ENCODE results near the gene BBX.

Gene BBX

GRCh38 chr3:107765524-107765923, 242.8 kb downstream of the BBX start:
- no peak overlapping the region for H3K4me2 ChIP-seq

DNA sequence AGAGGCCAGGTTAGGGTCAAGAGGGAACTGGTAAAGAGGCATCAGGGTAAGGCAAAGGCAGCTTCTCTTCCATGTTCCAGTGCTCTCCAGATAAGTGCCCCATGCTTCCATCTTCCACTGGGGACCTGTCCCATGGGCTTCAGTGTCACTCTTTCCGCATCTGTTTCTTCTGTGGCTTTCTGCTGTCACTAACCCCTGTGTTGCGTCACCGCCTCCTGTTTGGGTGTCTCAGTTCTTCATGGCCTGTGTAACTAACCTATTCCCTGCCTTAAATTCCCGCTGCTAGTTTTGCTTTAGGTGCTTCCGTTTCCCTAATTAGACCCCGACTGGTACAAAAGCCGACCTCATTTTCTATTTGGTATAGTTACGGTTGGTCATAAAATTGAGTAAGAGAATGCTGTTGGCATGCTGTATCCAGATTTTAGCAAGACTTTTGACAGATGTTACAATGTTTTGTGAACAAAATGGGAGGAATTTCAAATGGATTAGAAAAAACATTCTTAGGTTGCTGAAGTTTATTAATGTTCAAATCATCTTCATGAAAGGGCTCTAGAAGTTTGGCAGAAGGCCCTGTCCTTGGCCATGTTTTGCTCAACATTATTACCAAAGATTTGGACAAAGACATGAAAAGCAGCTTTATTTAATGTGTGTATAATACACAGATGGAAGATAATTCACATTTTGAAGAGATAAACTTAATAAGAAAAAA, 245.3 kb downstream of the BBX start:
- TF ChIP-seq Cebpa-rat (IDR thresholded peaks at IDR 0.05) = no peak
- Histone ChIP-seq H3K4me1 (no peaks in the 10 kb centered on the region), H3K27ac (no peak overlapping the region), H3K27me3 (no peaks in the 10 kb centered on the region), H3K4me2 (no peak overlapping the region), H3K36me3 (peaks cover 31% of the 10 kb centered on the region), H4K20me1 (0 out of 2 replicates have a peak, but pooled peaks cover 4% of the 10 kb centered on the region), H3K9me3 (no peaks in the 10 kb centered on the region), H3K9ac (no peak overlapping the region), H3K4me3 (no peak overlapping the region)

More at GRCh38 chr3:107765524-107765923, 242.8 kb downstream of the BBX start:
- H4K20me1 ChIP-seq = 0 out of 2 replicates have a peak, but pooled peaks cover 4% of the 10 kb centered on the region
- peaks cover 21% of the 10 kb centered on the region for H3K36me3 ChIP-seq
- H3K27ac ChIP-seq = no peak overlapping the region
- no peak for TF ChIP-seq Cebpa-rat (IDR thresholded peaks at IDR 0.05)
- H3K27me3 ChIP-seq = no peaks in the 10 kb centered on the region
- H3K9me3 ChIP-seq = no peaks in the 10 kb centered on the region
- H3K9ac ChIP-seq = no peak overlapping the region
- H3K4me1 ChIP-seq = no peaks in the 10 kb centered on the region
- no peak overlapping the region for H3K4me3 ChIP-seq

DNA sequence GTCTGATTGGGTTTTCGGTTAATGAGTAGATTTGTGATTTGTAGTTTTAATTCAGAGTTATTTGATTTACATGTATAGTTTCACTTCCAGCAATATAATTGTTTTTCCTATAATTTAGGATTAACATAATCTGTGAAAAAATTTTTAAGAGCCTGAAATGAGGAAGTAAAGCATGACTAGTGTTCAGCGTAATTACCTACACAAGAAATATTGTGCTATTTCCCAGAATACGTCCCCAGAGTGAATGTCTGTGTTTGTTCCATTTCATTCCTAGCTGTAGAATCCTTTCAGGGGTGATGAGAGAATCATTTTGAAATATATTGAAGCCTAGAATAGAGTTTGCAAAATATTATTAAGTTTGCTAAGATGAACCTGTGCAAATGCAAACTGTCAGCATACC, 247.1 kb downstream of the BBX start:
- Histone ChIP-seq H3K4me2 (no peak overlapping the region), H3K36me3 (peaks cover 48% of the 10 kb centered on the region), H4K20me1 (0 out of 2 replicates have a peak, but pooled peaks cover 4% of the 10 kb centered on the region), H3K9me3 (no peaks in the 10 kb centered on the region), H3K27me3 (no peaks in the 10 kb centered on the region), H3K4me3 (no peak overlapping the region), H3K27ac (no peak overlapping the region), H3K4me1 (no peaks in the 10 kb centered on the region), H3K9ac (no peak overlapping the region)
- TF ChIP-seq Cebpa-rat (IDR thresholded peaks at IDR 0.05) = no peak

DNA sequence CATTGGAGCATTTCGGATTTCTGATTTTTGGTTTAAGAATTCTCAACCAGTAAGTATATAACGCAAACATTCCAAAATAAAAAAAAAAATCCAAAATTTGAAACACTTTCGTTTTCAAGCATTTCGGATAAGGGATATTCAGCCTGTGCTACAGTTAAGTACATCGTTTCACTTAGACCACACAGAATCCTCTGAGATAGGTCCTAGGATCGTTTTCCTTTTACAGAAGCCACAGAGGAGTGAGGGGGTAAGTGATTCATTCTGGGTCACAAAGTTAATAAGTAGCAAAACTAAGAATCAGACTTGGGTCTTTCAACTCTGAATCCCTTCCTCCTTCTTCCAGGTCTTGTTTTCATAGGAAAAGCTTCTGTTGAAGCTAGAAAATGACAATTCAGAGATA, 249.3 kb downstream of the BBX start:
- no peak for TF ChIP-seq Cebpa-rat (IDR thresholded peaks at IDR 0.05)
- Histone ChIP-seq H3K27me3 (no peaks in the 10 kb centered on the region), H3K9me3 (no peaks in the 10 kb centered on the region), H3K36me3 (peaks cover 47% of the 10 kb centered on the region), H3K27ac (no peak overlapping the region), H3K9ac (no peak overlapping the region), H3K4me2 (no peak overlapping the region), H3K4me3 (no peak overlapping the region), H3K4me1 (no peaks in the 10 kb centered on the region), H4K20me1 (0 out of 2 replicates have a peak, but pooled peaks cover 4% of the 10 kb centered on the region)

DNA sequence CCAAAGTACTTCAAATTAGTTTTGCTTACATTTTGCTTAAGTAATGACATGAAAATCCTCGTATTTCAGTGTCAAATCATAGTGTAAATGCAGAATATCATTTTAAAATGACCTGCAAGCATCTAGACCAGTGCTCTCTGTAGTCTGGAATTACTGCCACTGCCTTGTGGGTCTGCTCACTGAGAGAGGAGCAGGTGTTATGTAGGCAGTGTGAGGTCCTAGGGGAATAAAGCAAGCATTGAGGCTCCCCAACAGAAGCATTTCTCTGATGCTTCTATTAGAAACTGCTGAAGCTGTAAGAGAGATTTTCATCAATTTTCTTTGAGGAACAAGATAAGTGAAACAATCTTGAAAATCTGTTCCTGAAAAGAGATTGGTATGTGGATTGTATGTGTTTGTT, 253.2 kb downstream of the BBX start:
- Histone ChIP-seq H3K4me3 (no peak overlapping the region), H3K36me3 (peaks cover 59% of the 10 kb centered on the region), H3K4me1 (no peaks in the 10 kb centered on the region)

DNA sequence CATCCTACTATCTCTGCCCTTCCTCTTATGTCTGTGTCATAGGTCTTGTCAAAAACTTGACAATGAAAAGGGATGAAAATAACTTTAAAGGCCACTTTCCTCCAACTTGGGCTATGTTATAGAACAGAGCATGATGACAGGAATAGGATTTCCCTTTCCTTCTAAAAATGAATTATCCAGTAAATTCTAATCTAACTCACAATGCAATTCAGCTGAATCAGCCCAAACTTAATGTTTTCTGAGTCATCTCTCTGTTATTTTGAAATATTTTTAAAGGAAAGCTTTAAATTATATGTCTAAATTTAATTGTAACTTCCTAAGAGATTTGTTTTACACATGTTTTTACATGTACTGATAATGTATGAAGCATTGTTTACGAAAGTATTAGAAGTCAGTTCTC, 258.5 kb downstream of the BBX start:
- no peaks in the 10 kb centered on the region for H3K27me3 ChIP-seq
- H3K4me3 ChIP-seq = no peak overlapping the region
- TF ChIP-seq Cebpa-rat (IDR thresholded peaks at IDR 0.05) = no peak
- no peak overlapping the region for H3K27ac ChIP-seq
- H4K20me1 ChIP-seq = no peaks in the 10 kb centered on the region
- H3K4me1 ChIP-seq = no peaks in the 10 kb centered on the region
- peaks cover 67% of the 10 kb centered on the region for H3K36me3 ChIP-seq
- no peak overlapping the region for H3K4me2 ChIP-seq
- no peak overlapping the region for H3K9ac ChIP-seq
- H3K9me3 ChIP-seq = no peaks in the 10 kb centered on the region

More for the DNA sequence above, 253.2 kb downstream of the BBX start:
- no peak for TF ChIP-seq Cebpa-rat (IDR thresholded peaks at IDR 0.05)
- Histone ChIP-seq H3K27ac (no peak overlapping the region), H3K9me3 (no peaks in the 10 kb centered on the region), H3K27me3 (no peaks in the 10 kb centered on the region), H3K4me2 (no peak overlapping the region), H4K20me1 (no peaks in the 10 kb centered on the region), H3K9ac (no peak overlapping the region)

DNA sequence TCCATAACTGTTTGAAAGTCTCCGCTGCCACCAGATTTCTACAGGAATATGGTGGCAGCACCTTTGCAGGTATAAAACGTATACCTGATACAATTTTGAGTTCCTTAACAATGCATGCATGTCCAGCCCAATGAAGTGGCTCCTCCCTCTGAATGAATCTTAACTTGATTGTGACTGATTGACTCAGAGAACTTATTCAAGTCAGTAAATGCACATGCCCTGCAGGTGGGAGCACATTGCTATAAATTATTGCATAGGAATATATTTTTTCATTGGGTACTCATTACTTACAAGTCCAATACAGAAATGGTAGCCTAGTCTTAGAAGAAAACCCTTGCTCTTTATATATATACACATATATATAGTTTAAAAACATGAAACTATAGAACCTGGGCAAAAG, 259.3 kb downstream of the BBX start:
- no peaks in the 10 kb centered on the region for H4K20me1 ChIP-seq
- no peaks in the 10 kb centered on the region for H3K27me3 ChIP-seq
- peaks cover 68% of the 10 kb centered on the region for H3K36me3 ChIP-seq
- H3K4me2 ChIP-seq = no peak overlapping the region
- H3K9ac ChIP-seq = no peak overlapping the region
- H3K4me1 ChIP-seq = no peaks in the 10 kb centered on the region
- TF ChIP-seq Cebpa-rat (IDR thresholded peaks at IDR 0.05) = no peak
- H3K9me3 ChIP-seq = no peaks in the 10 kb centered on the region
- H3K4me3 ChIP-seq = no peak overlapping the region
- H3K27ac ChIP-seq = no peak overlapping the region

DNA sequence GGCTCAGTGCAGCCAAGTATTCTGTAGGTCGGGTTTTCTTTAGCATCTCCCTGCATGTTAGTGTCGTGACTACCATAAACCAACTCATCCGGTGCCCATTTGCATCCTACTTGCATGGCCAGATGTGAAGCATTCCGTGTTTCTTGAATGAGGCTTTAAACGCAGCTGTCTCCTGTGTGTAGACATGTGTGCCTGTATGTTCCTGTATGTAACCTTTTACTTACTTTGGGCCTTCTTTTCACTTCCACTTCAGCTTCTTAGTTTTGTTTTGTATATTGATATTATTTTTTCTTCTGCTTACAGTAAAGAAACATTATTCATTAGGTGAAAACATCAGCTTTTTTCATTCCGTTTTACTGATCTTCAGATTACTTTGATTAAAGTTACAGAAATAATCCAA, 267.9 kb downstream of the BBX start:
- no peaks in the 10 kb centered on the region for H3K9me3 ChIP-seq
- H3K36me3 ChIP-seq = peaks cover 69% of the 10 kb centered on the region
- no peak overlapping the region for H3K9ac ChIP-seq
- H3K4me3 ChIP-seq = no peak overlapping the region
- no peaks in the 10 kb centered on the region for H4K20me1 ChIP-seq
- no peak overlapping the region for H3K4me2 ChIP-seq
- no peak overlapping the region for H3K27ac ChIP-seq
- no peaks in the 10 kb centered on the region for H3K27me3 ChIP-seq
- no peaks in the 10 kb centered on the region for H3K4me1 ChIP-seq
- TF ChIP-seq Cebpa-rat (IDR thresholded peaks at IDR 0.05) = no peak

GRCh38 chr3:107791027-107791426, 268.3 kb downstream of the BBX start:
- no peaks in the 10 kb centered on the region for H3K4me1 ChIP-seq
- H4K20me1 ChIP-seq = no peaks in the 10 kb centered on the region
- no peaks in the 10 kb centered on the region for H3K27me3 ChIP-seq
- peaks cover 72% of the 10 kb centered on the region for H3K36me3 ChIP-seq
- no peak overlapping the region for H3K27ac ChIP-seq
- no peaks in the 10 kb centered on the region for H3K9me3 ChIP-seq
- no peak overlapping the region for H3K9ac ChIP-seq
- H3K4me3 ChIP-seq = no peak overlapping the region
- no peak for TF ChIP-seq Cebpa-rat (IDR thresholded peaks at IDR 0.05)
- H3K4me2 ChIP-seq = no peak overlapping the region

DNA sequence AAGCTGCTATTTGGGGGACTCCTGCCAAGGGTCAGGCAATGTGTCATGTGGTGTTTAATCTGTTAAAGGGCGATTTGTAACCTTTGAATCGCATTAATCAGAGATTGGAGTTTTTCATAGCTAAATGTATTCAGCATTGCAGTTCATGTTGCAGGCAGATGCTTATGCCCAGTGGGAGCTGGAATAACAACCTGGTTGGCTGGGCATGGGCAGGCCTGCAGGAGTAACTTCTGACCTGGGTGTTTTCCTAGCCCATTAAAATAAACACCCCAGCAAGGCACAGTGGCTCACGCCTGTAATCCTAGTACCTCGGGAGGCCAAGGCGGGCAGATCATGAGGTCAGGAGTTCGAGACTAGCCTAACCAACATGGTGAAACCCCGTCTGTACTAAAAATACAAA, 268.7 kb downstream of the BBX start:
- Histone ChIP-seq H3K36me3 (peaks cover 72% of the 10 kb centered on the region), H3K27me3 (no peaks in the 10 kb centered on the region), H3K27ac (no peak overlapping the region), H3K4me1 (no peaks in the 10 kb centered on the region), H4K20me1 (no peaks in the 10 kb centered on the region), H3K4me3 (no peak overlapping the region), H3K9me3 (no peaks in the 10 kb centered on the region), H3K9ac (no peak overlapping the region), H3K4me2 (no peak overlapping the region)
- TF ChIP-seq Cebpa-rat (IDR thresholded peaks at IDR 0.05) = no peak

All from BLaER1 (cell line).